ENCODE results near the gene ICOS.
"Not testable (repeated sequence)": the region's sequence is repeated elsewhere in the genome, so short reads cannot be mapped to it uniquely, and the experiment has no call there.

The ICOS gene

GRCh38 chr2:203934711-203935438 lies 1.7 kb upstream of the ICOS start:
- no peaks in the 10 kb centered on the region for H3K9me3 ChIP-seq (ENCODE audit: control insufficient read depth, insufficient read depth, low read length)

GRCh38 chr2:203935568-203935967 lies 995 bp upstream of the ICOS start:
- Histone ChIP-seq H3K4me1 (ENCODE audit: insufficient read depth, low read length) (peaks cover 3% of the 10 kb centered on the region; the same call in 1 of the 2 replicates), H3K36me3 (ENCODE audit: insufficient read depth, low read length) (no peaks in the 10 kb centered on the region), H3K9me3 (ENCODE audit: control insufficient read depth, insufficient read depth, low read length) (no peaks in the 10 kb centered on the region), H3K9ac (ENCODE audit: low read depth, low read length) (no peak overlapping the region)

More at GRCh38 chr2:203934711-203935438, 1.7 kb upstream of the ICOS start:
- Histone ChIP-seq H3K9ac (ENCODE audit: low read depth, low read length) (no peak overlapping the region), H3K36me3 (ENCODE audit: insufficient read depth, low read length) (no peaks in the 10 kb centered on the region), H3K4me1 (ENCODE audit: insufficient read depth, low read length) (peaks cover 3% of the 10 kb centered on the region; the same call in 1 of the 2 replicates)

GRCh38 chr2:203936949-203937348 lies 386 bp downstream of the ICOS start:
- H3K9ac ChIP-seq (ENCODE audit: low read depth, low read length), result no peak overlapping the region
- H3K36me3 ChIP-seq (ENCODE audit: insufficient read depth, low read length), result no peaks in the 10 kb centered on the region
- H3K9me3 ChIP-seq (ENCODE audit: control insufficient read depth, insufficient read depth, low read length), result no peaks in the 10 kb centered on the region
- peaks cover 3% of the 10 kb centered on the region; the same call in 1 of the 2 replicates for H3K4me1 ChIP-seq (ENCODE audit: insufficient read depth, low read length)

- no peaks in the 10 kb centered on the region for H3K36me3 ChIP-seq (ENCODE audit: insufficient read depth, low read length)
- no peak overlapping the region for H3K9ac ChIP-seq (ENCODE audit: low read depth, low read length)
- peaks cover 3% of the 10 kb centered on the region; the same call in 1 of the 2 replicates for H3K4me1 ChIP-seq (ENCODE audit: insufficient read depth, low read length)
- no peaks in the 10 kb centered on the region for H3K9me3 ChIP-seq (ENCODE audit: control insufficient read depth, insufficient read depth, low read length)
Observed at GRCh38 chr2:203937788-203938187, 1.2 kb downstream of the ICOS start.

GRCh38 chr2:203940039-203940438 lies 3.5 kb downstream of the ICOS start:
- Histone ChIP-seq H3K9ac (ENCODE audit: low read depth, low read length) (no peak overlapping the region), H3K4me1 (ENCODE audit: insufficient read depth, low read length) (peaks cover 3% of the 10 kb centered on the region; the same call in 1 of the 2 replicates), H3K36me3 (ENCODE audit: insufficient read depth, low read length) (no peaks in the 10 kb centered on the region), H3K9me3 (ENCODE audit: control insufficient read depth, insufficient read depth, low read length) (no peaks in the 10 kb centered on the region)

- H3K9me3 ChIP-seq (ENCODE audit: control insufficient read depth, insufficient read depth, low read length); H3K36me3 ChIP-seq (ENCODE audit: insufficient read depth, low read length); H3K9ac ChIP-seq (ENCODE audit: low read depth, low read length); H3K4me1 ChIP-seq (ENCODE audit: insufficient read depth, low read length): not testable (repeated sequence)
Observed at GRCh38 chr2:203943493-203944382, 7.2 kb downstream of the ICOS start.

GRCh38 chr2:203948733-203949132 lies 12.2 kb downstream of the ICOS start:
- no peaks in the 10 kb centered on the region for H3K9me3 ChIP-seq (ENCODE audit: control insufficient read depth, insufficient read depth, low read length)
- H3K36me3 ChIP-seq (ENCODE audit: insufficient read depth, low read length), result no peaks in the 10 kb centered on the region
- no peak overlapping the region for H3K9ac ChIP-seq (ENCODE audit: low read depth, low read length)
- H3K4me1 ChIP-seq (ENCODE audit: insufficient read depth, low read length), result no peaks in the 10 kb centered on the region

GRCh38 chr2:203949228-203949627 lies 12.7 kb downstream of the ICOS start:
- H3K4me1 ChIP-seq (ENCODE audit: insufficient read depth, low read length), result no peaks in the 10 kb centered on the region
- H3K9ac ChIP-seq (ENCODE audit: low read depth, low read length), result no peak overlapping the region
- no peaks in the 10 kb centered on the region for H3K36me3 ChIP-seq (ENCODE audit: insufficient read depth, low read length)
- H3K9me3 ChIP-seq (ENCODE audit: control insufficient read depth, insufficient read depth, low read length), result no peaks in the 10 kb centered on the region

- Histone ChIP-seq H3K9me3 (ENCODE audit: control insufficient read depth, insufficient read depth, low read length) (no peaks in the 10 kb centered on the region), H3K36me3 (ENCODE audit: insufficient read depth, low read length) (no peaks in the 10 kb centered on the region), H3K4me1 (ENCODE audit: insufficient read depth, low read length) (no peaks in the 10 kb centered on the region), H3K9ac (ENCODE audit: low read depth, low read length) (no peak overlapping the region)
Observed at GRCh38 chr2:203951366-203951902, 14.9 kb downstream of the ICOS start.

- H3K36me3 ChIP-seq (ENCODE audit: insufficient read depth, low read length), result no peaks in the 10 kb centered on the region
- no peaks in the 10 kb centered on the region for H3K4me1 ChIP-seq (ENCODE audit: insufficient read depth, low read length)
- no peak overlapping the region for H3K9ac ChIP-seq (ENCODE audit: low read depth, low read length)
- H3K9me3 ChIP-seq (ENCODE audit: control insufficient read depth, insufficient read depth, low read length), result no peaks in the 10 kb centered on the region
Observed at GRCh38 chr2:203959265-203959664, 22.7 kb downstream of the ICOS start.

GRCh38 chr2:203959672-203960071 lies 23.1 kb downstream of the ICOS start:
- H3K9me3 ChIP-seq (ENCODE audit: control insufficient read depth, insufficient read depth, low read length), result no peaks in the 10 kb centered on the region
- H3K36me3 ChIP-seq (ENCODE audit: insufficient read depth, low read length), result no peaks in the 10 kb centered on the region
- H3K4me1 ChIP-seq (ENCODE audit: insufficient read depth, low read length), result no peaks in the 10 kb centered on the region

GRCh38 chr2:203960811-203961210 lies 24.2 kb downstream of the ICOS start:
- Histone ChIP-seq H3K9me3 (ENCODE audit: control insufficient read depth, insufficient read depth, low read length) (no peaks in the 10 kb centered on the region), H3K4me1 (ENCODE audit: insufficient read depth, low read length) (no peaks in the 10 kb centered on the region), H3K9ac (ENCODE audit: low read depth, low read length) (no peak overlapping the region), H3K36me3 (ENCODE audit: insufficient read depth, low read length) (no peaks in the 10 kb centered on the region)

More at GRCh38 chr2:203959672-203960071, 23.1 kb downstream of the ICOS start:
- H3K9ac ChIP-seq (ENCODE audit: low read depth, low read length), result no peak overlapping the region

GRCh38 chr2:203965190-203965589 lies 28.6 kb downstream of the ICOS start:
- H3K9me3 ChIP-seq (ENCODE audit: control insufficient read depth, insufficient read depth, low read length); H3K4me1 ChIP-seq (ENCODE audit: insufficient read depth, low read length); H3K36me3 ChIP-seq (ENCODE audit: insufficient read depth, low read length); H3K9ac ChIP-seq (ENCODE audit: low read depth, low read length): not testable (repeated sequence)

- H3K4me1 ChIP-seq (ENCODE audit: insufficient read depth, low read length), result peaks cover 3% of the 10 kb centered on the region; the same call in 1 of the 2 replicates
- H3K36me3 ChIP-seq (ENCODE audit: insufficient read depth, low read length), result no peaks in the 10 kb centered on the region
- no peaks in the 10 kb centered on the region for H3K9me3 ChIP-seq (ENCODE audit: control insufficient read depth, insufficient read depth, low read length)
- H3K9ac ChIP-seq (ENCODE audit: low read depth, low read length), result no peak overlapping the region
Observed at GRCh38 chr2:203971251-203971650, 34.7 kb downstream of the ICOS start.
